Measurements from ENCODE around the gene BAZ2B. TPM values are rescaled to one million over a fixed set of nuclear protein-coding genes. Genes with fewer than 3 reads are reported as not detected.
A peak's percentile ranks its signal among the peaks of the same experiment; 100 is the strongest.

The BAZ2B gene
- total and polyA plus RNA-seq, 2 of the 13 experiments (the other 11 are each of a cell fraction or from before 2014, with no cell fraction given) = 14.0 to 15.1 TPM

- TF ChIP-seq ZNF768 (CRISPR knock-in tag; IDR thresholded peaks at IDR 0.05) = peak; percentile 64; the same call in 1 of the 2 replicates
- no peak for TF ChIP-seq ATF7 (IDR thresholded peaks at IDR 0.05)
- peak; percentile 79; the same call in 1 of the 2 replicates for TF ChIP-seq ATF7 (CRISPR knock-in tag; IDR thresholded peaks at IDR 0.05)
- TF ChIP-seq ZNF276 (CRISPR knock-in tag; IDR thresholded peaks at IDR 0.05; ENCODE audit: low read depth) = 0 out of 2 replicates have a peak, but pooled peaks have one; percentile 72
- TF ChIP-seq ZSCAN30 (CRISPR knock-in tag; IDR thresholded peaks at IDR 0.05) = peak; percentile 67; the same call in 1 of the 2 replicates
- TF ChIP-seq ZNF883 (CRISPR knock-in tag; IDR thresholded peaks at IDR 0.05; ENCODE audit: not compliant biosample characterization) = peak; percentile 90
- TF ChIP-seq ZFX (CRISPR knock-in tag; IDR thresholded peaks at IDR 0.05; ENCODE audit: low read depth) = peak; percentile 90
- peak; percentile 96 for TF ChIP-seq TMF1 (CRISPR knock-in tag; IDR thresholded peaks at IDR 0.05; ENCODE audit: low read depth)
- TF ChIP-seq ZNF280D (CRISPR knock-in tag; IDR thresholded peaks at IDR 0.05) = no peak
- TF ChIP-seq REXO4 (CRISPR knock-in tag; IDR thresholded peaks at IDR 0.05; ENCODE audit: borderline replicate concordance) = peak; percentile 97
- TF ChIP-seq HNRNPLL (IDR thresholded peaks at IDR 0.05; ENCODE audit: low read depth, low read length, poor library complexity, severe bottlenecking) = no peak
- peak; percentile 46; the same call in 1 of the 2 replicates for TF ChIP-seq FOXO4 (CRISPR knock-in tag; conservative IDR thresholded peaks at IDR 0.05)
- TF ChIP-seq DNMT1 (CRISPR knock-in tag; IDR thresholded peaks at IDR 0.05) = peak; percentile 97
- no peak for TF ChIP-seq SMARCE1 (IDR thresholded peaks at IDR 0.05; ENCODE audit: borderline replicate concordance)
- TF ChIP-seq, protein P1, sequence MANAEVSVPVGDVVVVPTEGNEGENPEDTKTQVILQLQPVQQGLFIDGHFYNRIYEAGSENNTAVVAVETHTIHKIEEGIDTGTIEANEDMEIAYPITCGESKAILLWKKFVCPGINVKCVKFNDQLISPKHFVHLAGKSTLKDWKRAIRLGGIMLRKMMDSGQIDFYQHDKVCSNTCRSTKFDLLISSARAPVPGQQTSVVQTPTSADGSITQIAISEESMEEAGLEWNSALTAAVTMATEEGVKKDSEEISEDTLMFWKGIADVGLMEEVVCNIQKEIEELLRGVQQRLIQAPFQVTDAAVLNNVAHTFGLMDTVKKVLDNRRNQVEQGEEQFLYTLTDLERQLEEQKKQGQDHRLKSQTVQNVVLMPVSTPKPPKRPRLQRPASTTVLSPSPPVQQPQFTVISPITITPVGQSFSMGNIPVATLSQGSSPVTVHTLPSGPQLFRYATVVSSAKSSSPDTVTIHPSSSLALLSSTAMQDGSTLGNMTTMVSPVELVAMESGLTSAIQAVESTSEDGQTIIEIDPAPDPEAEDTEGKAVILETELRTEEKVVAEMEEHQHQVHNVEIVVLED (CRISPR knock-in tag; IDR thresholded peaks at IDR 0.05; ENCODE audit: borderline replicate concordance) = no peak
- TF ChIP-seq XRCC5 (optimal IDR thresholded peaks at IDR 0.05; ENCODE audit: low read length) = peak; percentile 52
- peak; percentile 71 for TF ChIP-seq TFE3 (CRISPR knock-in tag; IDR thresholded peaks at IDR 0.05)
- peak; percentile 11; the same call in 1 of the 2 replicates for TF ChIP-seq HDAC2 (CRISPR knock-in tag; IDR thresholded peaks at IDR 0.05)
Measured at GRCh38 chr2:159285929-159286708, 330.2 kb downstream of the BAZ2B start, which contains the start of gene WDSUB1 (continued).
